NCI-H1048 (cell line): ENCODE data around the gene KCNIP1.

Experiments used
- DNase-seq: peaks from one replicate; lab custom pipeline; 2025; lab: John Stamatoyannopoulos, UW

KCNIP1 gene

DNA sequence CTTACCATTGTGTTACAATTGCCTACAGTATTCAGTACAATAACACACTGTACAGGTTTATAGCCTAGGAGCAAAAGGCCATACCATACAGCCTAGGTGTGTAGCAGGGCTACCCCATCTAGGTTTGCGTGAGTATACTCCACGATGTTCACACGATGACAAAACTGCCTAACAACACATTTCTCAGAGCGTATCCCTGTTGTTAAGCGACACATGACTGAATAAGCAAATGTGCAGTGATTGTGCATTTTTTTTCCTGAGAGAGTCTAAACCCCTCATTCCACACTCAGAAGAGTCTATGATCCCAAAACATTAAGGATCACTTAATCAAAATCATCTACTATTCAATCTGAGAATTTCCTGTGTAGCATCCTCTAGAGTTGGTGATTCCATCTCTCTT lies 211.3 kb downstream of the KCNIP1 start:
- no peak for DNase-seq

DNA sequence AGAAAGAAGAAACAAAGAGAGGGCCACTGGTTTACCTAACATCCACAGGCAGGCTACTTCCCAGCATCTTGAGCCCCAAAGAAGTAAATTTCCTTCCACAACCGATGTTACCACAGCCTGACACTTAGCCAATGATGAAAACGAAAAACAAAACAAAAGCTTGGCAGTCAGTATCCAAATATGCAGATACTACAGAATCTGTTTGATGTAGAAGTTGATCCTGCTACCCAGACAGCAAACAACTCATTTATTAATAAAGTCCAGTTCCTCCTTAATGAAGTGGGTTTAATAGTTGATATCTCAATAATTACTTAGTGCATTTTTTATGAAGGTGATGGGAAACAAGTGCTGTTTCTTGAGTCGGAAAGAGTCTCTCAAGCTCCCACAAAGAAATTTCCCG lies 212.6 kb downstream of the KCNIP1 start:
- no peak for DNase-seq

GRCh38 chr5:170719551-170719950 lies 215.7 kb downstream of the KCNIP1 start:
- DNase-seq: no peak

DNA sequence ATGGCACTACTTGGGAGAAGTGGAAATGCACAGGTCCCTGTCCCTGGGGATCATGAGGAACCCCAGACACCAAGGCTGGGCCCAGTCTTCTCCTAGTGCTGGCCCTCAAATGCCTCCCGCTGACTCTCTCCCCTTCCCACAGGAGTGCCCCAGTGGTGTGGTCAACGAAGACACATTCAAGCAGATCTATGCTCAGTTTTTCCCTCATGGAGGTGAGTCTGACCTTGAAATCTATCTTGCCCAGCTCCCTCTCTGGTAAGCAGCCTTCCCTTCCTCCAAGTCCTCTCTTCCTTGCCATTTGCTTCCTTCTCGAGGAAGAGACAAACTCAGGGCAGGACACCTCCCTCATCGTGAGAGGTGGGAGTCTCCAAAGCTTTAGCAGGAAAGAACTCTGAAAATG lies 216.4 kb downstream of the KCNIP1 start:
- no peak for DNase-seq

DNA sequence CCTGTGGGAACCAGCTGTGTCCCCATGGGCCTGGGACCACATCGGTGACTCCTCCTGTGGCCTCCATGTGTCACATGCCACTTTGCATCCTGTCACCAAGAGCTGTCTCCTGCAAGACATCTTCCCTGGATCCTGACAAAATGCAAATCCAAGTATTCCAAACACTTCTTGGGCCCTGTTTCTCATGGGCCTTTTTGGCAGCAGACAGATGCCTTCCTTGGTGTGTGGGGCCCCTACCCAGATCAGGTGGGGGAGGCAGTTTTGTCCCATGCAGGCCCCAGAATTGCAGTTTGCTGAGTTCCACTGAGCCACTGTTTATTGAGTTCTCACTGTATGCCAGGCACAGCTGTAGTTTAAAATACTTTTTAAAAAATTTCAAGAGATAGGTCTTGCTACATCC lies 217.2 kb downstream of the KCNIP1 start:
- DNase-seq: no peak

DNA sequence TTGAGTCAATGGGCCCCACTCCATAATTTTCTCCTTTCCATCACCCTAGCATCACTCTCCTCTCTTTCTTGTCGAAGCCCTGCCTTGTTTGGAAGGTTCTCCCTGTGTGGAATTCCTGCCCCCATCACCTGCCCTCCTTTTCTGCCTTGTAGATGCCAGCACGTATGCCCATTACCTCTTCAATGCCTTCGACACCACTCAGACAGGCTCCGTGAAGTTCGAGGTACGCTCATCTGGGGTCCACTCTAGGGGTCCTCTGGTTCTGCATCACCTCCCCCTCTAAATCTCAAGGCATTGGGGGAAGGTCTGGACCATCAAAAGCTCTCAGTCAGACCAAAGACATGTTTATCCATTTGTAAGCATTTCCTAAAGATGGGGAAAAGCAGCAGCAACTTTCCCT lies 217.9 kb downstream of the KCNIP1 start:
- DNase-seq: no peak

DNA sequence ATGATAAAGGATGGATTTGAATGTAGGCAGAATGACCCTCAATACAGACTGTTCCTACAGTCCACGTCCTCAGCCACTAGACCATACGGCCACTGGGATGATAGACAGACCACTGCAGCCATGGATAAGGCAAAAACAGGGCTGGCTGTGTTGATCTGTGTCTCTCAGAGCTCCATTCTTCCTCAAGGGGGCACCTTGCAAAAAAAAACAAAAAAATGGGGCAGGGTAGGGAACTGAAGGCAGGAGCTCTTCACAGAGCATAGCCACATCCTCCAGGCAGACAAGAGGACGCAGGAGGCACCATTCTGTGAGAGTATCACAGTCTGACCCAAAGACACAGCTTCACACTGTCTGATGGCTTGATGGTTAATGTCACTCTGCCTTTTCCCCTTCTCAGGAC lies 218.5 kb downstream of the KCNIP1 start:
- DNase-seq: no peak

GRCh38 chr5:170731052-170731451 lies 227.2 kb downstream of the KCNIP1 start:
- DNase-seq: no peak

- no peak for DNase-seq
These were observed 228.9 kb downstream of the KCNIP1 start for GRCh38 chr5:170732685-170733084.

GRCh38 chr5:170736966-170737365 lies 233.1 kb downstream of the KCNIP1 start:
- DNase-seq: no peak

- DNase-seq: no peak
These were observed 233.8 kb downstream of the KCNIP1 start for GRCh38 chr5:170737591-170737990.

GRCh38 chr5:170738840-170739239 lies 235.0 kb downstream of the KCNIP1 start:
- DNase-seq: no peak

DNA sequence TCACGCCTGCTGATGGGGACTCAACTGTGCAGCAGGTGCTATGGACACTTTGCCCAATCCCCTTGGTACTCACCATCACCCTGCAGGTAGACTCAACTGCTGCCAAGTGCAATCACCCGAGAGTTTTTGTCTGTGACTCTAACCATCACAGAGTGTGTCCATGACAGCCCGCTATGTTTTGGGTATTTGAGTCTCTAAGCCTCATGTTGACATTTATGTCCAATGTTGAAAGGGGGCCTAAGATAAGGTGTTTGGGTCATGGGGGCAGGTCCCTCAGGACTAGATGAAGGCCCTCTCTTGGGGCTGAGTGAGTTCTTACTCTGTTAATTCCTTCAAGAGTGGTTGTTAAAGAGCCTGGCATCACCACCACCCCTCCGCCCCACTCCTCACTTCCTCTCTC lies 235.6 kb downstream of the KCNIP1 start:
- DNase-seq: no peak

GRCh38 chr5:170740551-170741205 lies 236.9 kb downstream of the KCNIP1 start:
- no peak for DNase-seq

DNA sequence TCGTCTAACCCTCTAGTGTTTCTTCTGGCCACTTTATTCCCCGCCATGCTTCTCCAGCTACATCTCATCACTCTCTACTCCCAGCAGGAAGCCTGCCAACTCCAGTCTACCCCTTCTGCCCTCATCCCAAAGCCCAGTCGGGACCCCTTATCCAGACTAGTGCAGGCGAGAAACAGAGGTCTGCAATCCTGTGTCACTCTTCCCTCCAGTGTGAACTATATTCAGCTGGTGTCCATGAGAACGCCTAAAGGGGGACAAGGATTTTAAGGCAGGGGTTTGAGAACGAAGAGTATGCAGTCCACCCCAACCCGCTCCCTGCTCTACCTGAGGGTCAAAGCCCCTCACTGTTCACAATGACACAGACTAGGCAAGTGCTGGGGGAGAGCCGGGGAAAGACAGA lies 238.0 kb downstream of the KCNIP1 start:
- no peak for DNase-seq

DNA sequence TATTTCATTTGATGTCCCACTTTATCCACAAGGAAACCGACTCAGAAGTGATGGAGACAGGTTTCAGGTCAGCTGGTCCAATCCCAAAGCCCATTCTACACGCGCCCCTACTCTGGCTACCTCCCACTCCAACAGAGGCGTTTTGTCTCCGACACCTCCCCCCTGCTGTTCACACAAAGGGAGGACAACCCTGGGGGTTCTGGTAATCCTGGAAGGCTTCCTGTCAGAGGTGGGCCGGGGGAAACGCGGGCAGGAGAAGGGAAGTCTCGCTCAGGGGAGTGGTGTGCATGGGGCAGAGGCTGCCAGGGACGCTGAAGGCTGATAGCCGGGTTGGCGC lies 240.0 kb downstream of the KCNIP1 start:
- DNase-seq: no peak

DNA sequence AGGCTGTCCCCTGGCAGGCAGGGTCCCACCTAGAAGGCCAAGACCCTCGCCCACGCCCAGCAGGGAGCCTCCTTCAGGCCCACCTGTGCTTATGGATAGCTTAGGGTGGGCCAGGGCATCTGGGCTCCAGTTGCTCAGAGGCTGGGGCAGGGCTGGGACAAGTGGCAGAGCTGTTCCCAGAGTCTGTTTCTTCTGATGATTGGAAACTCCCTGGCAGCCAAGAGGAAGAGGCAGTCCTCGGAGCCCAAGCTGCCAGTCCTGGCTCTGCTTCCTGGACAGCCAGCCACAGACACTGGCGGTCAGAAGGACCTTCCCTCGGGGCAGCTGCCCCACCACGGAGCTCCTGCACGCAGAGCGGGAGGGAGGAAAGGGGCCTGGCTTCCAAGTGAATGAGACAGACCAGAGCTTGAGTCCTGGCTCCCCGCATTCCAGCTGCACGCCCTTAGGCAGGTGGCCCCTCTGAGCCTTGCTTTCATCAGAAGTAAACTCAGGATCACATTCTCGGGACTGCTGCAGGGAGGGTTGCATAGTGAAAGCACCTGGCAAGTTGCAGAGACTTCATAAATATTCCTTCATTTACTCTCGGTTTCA lies 241.8 kb downstream of the KCNIP1 start:
- no peak for DNase-seq

DNA sequence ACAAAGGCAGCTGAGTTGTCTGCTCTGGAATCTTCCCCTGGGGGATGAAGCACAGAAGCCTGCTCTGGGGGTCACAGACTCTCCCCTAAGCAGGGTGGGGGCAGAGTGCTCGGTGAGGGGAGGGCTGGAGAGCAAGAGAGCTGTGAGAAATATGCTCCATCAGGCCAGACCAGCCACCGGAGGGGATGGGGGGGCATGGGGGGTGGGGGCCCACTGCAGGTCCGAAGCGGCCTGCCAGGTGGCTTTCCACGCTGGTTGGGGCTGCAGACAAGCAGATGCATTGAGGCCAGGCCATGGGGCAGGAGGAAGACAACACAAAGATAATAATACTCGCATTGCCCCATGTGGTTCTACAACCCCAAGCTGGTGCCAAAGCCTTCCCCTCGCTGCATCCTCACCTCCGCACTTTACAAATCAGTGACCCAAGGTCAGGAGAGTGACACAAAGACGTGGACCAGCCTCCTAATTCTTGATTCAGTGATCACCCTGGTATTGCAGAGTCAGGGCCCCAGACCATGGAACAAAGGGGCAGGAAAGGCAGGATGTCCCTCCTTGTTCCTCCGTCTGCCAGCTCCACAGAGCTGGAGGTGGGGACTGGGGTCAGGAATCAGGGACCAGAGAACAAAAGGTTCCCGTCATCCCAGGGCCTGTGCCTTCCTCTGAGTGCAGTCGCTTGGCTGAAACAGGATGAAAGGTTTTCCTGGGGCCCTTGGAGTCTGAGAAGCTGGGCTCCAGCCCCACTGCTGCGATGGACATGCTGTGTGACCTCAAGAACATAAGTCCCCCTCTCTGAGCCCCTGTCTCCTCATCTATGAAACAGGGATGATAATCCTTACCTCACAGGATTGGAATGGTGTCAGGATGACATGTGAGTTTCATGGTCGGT lies 242.5 kb downstream of the KCNIP1 start:
- DNase-seq: no peak

- no peak for DNase-seq
These were observed 243.1 kb downstream of the KCNIP1 start for GRCh38 chr5:170746961-170747340.

DNA sequence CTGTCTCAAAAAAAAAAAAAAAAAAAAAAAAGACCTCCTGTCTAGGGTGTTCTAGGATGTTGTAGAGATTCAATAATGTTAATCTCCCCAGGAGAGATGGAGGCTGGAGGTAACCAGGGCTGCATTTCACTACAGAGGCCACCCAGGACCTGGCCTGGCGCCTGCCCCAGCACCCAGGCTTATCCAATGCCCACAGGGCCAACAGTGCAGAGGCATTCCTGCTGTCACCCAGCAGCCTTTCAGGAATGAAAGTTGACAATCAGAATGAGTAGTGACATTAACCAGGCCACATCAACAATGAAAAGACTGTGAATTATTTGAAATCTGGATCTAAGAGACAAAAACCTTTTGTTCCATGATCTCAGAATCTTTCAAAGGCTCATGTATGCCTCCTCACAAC lies 243.5 kb downstream of the KCNIP1 start:
- DNase-seq: no peak

GRCh38 chr5:170747851-170748250 lies 244.0 kb downstream of the KCNIP1 start:
- DNase-seq: no peak

DNA sequence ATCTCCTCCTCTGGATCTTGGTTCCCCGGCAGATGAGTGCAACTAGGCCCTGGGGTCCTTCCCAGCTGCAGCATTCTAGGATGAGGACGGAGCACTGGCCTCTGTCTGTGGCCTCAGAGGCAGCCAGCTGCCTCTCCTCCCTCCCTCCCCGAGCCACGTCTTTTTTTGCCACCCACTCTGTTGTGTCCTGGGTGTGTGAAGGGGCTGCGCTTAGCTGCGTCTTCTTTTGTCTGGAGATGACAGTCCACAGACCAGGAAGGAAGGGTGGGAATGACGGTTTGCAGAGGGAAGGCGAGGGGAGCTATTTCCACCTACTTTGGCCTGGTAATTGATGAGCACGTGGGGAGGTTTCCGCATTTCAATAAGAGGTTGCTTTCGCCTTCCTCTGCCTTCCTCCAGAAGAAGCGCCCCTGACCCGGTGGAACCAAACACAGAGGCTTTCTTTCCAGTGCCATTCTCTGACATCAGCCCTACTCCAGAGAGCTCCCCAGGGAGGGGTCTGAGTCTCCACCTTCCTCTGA lies 245.2 kb downstream of the KCNIP1 start:
- no peak for DNase-seq

- DNase-seq: no peak
These were observed 246.2 kb downstream of the KCNIP1 start for GRCh38 chr5:170749911-170750431.
